Measurements from ENCODE around the gene GSK3A.

The GSK3A gene

GRCh38 chr19:42247640-42248199 is 5.3 kb upstream of the GSK3A start:
- no peak for DNase-seq

DNA sequence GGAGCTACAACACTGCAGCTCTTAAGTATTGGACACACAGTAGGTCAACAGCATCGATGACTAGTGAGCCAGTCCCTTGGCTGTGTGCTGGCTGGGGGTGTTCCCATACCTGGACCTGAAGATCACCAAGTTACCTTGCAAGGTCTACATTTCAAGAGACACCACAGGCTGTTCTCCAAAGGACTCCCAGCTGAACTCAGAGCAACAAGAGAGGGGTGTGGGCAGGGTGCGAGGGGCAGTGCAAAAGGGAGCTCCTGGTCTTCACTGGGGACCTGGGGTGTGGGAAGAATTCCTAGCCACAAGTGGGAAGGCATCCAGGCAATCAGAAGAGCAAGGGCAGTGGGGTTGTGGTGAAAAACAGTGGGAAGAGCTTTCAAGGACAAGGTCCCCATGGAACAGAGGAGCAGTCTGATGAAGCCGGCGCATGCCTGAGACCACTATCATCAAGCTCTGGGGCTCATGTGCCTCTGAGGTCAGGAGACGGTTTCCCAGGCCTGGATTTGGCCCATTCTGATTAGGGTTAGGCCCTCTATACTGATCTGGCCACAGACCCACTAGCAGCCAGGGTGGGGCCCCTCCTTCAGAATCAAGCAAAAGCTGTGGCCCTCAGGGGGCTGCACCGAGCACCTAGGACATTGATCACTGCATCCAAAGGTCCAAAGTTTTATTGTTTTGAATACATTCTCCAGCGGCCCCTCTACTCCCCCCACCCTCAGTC is 4.7 kb upstream of the GSK3A start:
- no peak for DNase-seq

DNA sequence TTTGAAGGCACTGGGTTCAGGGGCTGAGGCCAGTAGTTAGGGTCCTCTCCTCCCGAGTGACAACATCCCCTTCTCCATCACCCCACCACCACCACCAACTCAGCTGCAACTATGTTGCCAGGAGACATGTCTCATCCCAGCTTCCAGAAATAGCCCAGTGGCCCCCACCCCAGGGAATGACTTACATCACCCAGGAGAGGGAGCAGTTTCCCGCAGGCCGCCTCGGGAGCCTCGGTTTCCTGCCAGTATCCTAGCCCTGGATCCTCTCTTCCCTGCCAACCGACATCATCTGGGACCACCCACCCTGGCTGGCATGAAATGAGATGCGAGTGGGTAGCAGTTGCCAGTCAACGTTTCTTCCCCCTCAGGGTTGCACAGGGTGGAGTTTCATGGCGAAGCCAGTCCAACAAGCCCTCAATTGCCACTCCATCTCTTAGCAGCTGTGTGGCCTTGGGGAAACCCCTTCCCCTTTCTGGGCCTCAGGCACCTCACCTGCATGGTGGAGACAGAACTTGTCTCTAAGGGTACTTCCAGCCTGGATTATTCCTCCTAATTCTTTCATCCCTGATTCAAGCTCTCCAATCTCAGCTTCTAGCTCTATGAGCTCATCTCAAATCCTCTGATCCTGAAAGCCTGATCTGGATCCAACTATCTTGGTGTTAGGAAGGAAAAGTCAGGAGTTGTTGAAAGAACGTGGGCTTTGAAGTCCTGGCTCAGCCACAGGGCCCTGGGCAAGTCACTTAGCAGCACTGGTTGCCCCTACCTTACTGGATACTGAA is 3.9 kb upstream of the GSK3A start:
- DNase-seq: peak; percentile 73

- no peak for DNase-seq
Observed at GRCh38 chr19:42245231-42245630, 2.8 kb upstream of the GSK3A start.

- peak; percentile 97 for DNase-seq
Observed at GRCh38 chr19:42244347-42245220, 2.2 kb upstream of the GSK3A start.

DNA sequence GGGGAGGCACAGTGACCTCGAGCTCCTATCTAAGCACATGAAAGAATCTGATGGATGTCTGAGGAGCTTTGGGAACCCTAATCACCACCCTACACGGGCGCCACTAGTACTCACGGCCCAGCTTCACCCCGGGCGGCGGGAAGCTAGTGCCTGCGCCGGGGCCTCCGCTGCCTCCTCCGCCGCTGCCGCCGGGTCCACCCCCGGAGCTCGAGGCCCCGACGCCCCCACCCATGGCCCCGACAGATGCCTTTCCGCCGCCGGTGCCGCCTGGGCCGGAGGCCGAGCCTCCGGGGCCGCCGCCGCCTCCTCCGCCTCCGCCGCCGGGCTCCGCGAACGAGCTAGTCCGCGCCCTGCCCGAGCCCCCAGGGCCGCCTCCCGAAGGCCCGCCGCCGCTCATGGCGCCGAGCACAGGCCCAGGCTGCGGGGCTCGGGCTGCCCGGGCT is 312 bp downstream of the GSK3A start:
- peak; percentile 62 for DNase-seq

GRCh38 chr19:42241279-42241678 is 1.1 kb downstream of the GSK3A start:
- no peak for DNase-seq

DNA sequence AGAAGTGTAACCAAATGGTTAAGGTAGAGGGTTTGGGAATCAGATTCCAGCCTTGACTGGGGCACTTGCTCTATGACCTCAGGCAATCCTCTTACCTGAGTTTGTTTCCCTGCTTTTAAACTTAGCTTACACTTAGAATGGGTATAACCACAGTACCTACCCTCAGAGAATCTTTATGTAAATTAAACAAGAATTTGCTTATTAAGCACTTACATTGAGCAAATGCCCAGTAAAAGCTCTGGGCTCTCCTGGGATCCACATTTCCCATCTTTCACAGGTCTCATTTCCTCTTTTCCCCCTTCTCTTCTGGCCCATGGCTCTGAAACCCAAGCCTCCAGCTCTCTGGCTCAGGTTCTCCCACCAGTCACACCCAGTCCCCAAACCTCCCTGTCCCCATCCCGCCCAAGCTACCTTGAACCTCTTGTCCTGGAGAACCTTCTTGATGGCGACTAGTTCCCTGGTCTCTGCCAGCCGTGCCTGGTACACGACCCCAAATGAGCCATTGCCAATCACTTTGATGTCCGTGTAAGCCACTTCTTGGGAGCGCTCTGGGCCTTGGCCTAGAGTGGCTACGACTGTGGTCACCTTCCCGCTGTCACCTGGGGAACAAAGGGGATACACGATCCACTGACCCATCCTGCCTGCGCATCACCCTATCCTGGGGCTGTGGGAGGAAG is 2.7 kb downstream of the GSK3A start:
- no peak for DNase-seq

DNA sequence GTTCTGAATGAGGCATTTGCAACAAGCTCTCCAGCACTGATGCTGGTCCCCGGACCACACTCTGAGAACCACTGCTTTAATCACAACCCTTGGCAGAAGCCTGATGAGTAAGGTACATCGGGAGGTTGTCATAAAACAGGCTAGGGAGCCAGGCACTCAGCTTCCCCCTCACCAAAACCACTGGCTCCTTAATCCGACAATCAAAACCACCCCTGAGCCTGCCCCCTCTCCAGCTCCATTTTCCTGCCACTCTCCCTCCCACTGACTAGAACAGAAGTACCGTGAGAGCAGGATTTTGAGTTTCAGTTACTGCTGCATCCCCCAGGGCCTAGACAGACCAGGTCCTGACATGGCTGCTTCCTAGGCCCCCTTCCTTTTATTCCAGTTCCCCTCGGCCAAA is 7.2 kb downstream of the GSK3A start:
- DNase-seq: no peak

DNA sequence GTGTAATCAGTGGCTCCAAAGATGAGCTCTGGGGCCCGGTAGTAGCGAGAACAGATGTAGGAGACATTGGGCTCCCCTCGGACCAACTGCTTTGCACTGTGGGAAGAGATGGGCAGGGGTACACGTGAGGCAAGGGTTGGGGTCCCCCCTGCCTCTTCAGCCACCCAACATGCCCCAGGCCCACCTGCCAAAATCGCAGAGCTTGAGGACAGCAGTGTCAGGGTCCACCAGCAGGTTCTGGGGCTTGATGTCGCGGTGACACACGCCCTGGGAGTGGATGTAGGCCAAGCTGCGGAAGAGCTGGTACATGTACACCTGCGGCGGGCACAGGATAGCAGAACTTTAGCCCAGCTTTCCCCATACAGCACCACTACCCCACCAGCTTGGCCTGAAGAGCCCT is 8.0 kb downstream of the GSK3A start:
- no peak for DNase-seq

DNA sequence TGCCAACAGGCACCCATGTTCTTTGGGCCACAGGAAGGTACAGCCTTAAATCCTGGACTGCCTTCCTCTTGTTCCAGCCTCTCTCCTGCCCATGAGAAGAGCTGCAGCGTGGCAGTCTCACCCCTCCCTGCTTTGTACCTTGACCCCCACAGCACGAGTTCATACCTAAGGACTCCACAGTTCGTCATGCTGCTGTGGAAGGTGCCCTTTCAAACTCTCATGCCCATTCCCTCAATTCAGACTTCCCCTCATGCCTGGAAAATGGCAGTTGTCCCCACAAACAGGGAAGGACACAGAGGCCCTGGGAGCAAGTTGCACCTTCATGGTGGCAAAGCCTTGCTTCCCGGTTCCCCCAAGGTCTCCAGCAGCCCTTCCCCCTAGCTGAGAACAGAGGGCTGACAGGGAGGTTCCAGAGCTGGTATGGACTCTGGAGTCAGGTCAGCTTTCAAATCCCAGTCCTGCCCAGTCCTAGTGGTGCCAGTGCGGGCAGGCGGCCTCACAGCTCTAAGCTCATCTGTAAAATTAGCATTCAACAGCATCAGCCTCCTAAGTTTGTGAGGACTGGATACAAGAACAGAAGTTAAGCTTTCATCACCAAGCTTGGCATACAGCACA is 8.6 kb downstream of the GSK3A start:
- DNase-seq: no peak

DNA sequence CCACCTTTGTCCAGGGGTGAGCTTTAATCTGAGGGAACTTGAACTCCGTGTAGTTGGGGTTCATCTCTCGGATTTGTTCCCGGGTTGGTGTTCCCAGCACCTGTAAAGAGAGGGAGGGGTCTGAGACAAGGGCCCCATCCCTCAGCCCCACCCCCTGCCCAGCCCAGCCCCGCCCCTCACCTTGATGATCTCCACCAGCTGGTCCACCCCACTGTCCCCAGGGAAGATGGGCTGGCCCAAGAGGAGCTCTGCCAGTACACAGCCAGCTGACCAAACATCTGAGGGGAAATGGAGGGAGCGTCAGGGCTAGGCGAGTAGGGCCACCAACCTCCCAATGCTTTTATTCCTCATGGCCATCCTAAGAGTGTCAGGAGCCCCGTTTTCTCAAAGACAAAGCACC is 9.3 kb downstream of the GSK3A start:
- DNase-seq: peak; percentile 34

GRCh38 chr19:42232435-42232834 is 10.0 kb downstream of the GSK3A start:
- no peak for DNase-seq

DNA sequence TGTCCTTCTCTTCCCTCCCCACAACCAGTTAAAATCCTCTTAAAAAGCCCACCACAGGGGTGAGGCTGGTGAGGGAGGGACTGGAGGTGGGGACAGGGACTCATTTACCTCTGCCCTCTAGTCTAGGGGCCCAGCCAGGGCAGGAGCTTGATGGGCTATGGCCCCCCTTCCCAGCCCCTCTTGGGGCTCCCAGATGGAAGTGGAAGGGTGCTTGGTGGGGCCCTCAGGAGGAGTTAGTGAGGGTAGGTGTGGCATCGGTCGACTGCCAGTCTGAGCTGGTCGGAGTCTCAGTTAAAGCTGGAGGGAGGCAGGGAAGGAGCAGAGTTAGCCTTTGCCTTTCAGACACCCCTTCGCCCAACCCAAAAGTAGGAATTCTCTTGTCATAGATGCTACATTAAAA is 11.8 kb downstream of the GSK3A start:
- DNase-seq: no peak

- DNase-seq: peak; percentile 49
Observed at GRCh38 chr19:42229855-42230351, 12.5 kb downstream of the GSK3A start.

GRCh38 chr19:42229301-42229854 is 13.0 kb downstream of the GSK3A start:
- DNase-seq: no peak

DNA sequence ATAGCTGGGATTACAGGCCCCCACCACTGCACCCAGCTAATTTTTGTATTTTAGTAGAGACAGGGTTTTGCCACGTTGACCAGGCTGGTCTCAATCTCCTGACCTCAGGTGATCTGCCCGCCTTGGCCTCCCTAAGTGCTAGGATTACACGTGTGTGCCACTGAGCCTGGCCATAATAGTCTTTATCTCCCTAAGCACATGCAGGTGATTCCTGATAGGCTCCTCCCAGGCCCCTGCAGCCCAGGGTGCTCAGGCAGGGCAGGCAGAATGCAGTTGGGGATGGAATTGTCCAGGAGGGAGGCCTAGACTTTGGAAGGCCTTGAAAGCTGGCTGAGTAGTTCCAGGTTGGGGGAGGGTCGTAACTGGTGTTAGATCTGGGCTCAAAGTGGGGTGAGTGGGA is 13.8 kb downstream of the GSK3A start:
- no peak for DNase-seq

DNA sequence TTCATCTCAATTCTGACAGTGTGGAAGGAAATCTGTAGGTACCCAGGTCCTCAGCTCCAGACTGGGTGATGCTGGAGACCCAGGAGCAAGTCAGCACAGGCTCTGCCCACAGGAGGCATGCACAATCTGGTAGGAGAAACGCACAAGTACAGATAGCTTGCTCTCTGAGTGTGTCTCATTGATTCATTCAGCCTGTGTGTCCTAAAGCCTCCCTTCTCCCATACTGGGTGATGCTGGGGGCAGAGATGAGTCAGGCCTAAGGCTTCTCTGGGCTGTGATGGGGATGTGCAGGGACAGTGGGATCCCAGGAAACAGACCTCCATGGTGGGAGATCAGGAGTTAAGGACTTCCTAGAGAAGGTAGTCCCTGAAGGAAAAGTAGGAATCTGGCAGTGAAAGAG is 15.5 kb downstream of the GSK3A start:
- no peak for DNase-seq

DNA sequence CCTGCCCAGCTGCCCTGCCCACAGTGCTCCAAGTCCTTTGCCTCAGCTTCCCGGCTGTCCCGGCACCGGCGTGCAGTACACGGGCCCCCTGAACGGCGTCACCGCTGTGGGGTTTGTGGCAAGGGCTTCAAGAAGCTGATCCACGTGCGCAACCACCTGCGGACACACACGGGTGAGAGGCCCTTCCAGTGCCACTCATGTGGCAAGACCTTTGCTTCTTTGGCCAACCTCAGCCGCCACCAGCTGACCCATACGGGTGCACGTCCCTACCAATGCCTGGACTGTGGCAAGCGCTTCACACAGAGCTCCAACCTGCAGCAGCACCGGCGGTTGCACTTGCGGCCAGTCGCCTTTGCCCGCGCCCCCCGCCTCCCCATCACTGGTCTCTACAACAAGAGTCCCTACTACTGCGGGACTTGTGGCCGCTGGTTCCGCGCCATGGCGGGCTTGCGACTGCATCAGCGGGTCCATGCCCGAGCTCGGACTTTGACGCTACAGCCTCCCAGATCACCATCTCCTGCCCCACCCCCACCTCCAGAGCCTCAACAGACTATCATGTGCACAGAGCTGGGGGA is 16.6 kb downstream of the GSK3A start:
- DNase-seq: no peak

DNA sequence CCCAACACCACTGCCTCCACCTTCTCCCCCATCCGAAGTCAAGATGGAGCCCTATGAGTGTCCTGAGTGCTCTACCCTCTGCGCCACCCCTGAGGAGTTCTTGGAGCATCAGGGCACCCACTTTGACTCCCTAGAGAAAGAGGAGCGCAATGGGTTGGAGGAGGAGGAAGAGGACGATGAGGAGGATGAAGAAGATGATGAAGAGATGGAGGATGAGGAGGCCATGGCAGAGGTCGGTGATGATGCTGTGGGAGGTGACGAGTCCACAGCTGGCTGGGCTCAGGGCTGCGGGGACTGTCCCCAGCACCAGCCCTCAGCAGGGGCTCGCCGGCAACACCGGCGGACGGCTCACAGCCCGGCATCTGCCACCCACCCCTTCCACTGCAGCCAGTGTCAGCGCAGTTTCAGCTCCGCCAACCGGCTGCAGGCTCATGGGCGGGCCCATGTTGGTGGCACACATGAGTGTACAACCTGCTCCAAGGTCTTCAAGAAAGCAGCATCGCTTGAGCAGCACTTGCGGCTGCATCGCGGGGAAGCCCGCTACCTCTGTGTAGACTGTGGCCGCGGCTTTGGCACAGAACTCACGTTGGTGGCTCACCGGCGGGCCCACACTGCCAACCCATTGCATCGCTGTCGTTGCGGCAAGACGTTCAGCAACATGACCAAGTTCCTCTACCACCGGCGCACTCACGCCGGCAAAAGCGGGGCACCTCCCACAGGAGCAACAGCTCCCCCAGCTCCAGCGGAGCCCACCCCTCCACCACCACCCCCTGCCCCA is 17.3 kb downstream of the GSK3A start:
- DNase-seq: no peak

DNA sequence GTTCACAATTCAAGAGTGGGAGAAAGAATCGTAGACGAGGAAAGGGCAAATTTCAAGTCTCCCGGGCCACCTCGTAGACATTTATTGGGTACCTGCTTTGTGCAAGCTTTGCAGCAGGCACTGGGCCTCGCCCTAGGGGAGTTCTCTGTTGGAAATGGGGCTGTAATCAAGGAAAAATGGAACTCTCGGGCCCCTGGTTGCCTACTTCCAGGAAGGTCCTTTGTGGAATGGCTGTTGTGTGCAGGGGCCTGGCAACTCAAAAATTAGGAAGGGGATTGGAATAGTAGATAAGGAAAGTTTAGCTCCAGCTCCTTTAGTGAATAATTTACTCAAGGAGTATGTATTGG is 21.7 kb downstream of the GSK3A start:
- no peak for DNase-seq

All from DMS53 (cell line).